ENCODE measurements around the gene ABCD1.

Gene ABCD1

DNA sequence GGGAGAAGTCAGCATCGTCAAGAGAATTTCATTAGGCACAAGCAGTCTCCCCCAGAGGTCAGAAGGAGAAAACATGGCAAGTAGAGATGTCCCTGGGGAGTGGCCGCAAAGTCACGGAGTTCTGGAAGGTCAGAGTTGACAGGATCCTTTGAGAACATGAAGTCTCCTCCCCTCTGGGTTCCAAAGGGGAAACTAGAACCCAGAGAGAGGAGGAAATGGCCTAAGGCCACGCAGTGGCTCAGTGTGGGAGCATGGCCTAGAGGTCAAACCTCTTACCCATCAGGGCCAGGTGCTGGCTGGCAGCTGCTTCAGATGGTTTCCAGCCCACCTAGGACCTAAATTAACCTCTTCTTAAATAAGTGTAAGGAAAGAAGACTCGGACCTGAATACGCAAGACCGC is 68.6 kb downstream of the ABCD1 start:
- DNase-seq (ENCODE audit: insufficient read length, low spot score) (no peak), FAIRE-seq (no peak)
- TF ChIP-seq PAX5 (IDR thresholded peaks at IDR 0.05; ENCODE audit: insufficient read depth, low read length, severe bottlenecking) (no peak), POLR2AphosphoS5 (IDR thresholded peaks at IDR 0.05; ENCODE audit: low read depth, low read length) (no peak), TAF1 (IDR thresholded peaks at IDR 0.05; ENCODE audit: low read depth, low read length) (no peak), POLR2A (IDR thresholded peaks at IDR 0.05; ENCODE audit: low read depth, low read length) (no peak), POU2F2 (IDR thresholded peaks at IDR 0.05; ENCODE audit: low read depth, low read length) (no peak), SPI1 (IDR thresholded peaks at IDR 0.05; ENCODE audit: low read depth, low read length) (no peak)

Measured in GM12891 (cell line).